Caco-2 (cell line): ENCODE measurements around the gene RPN2. TPM values are rescaled to one million over a fixed set of nuclear protein-coding genes. Genes with fewer than 3 reads are reported as not detected.

Source experiments
- BruUV-seq: library from RNA; stranded (reverse); fragments of 400-500 nt; replicated peaks from 2 replicates; lab custom pipeline; 2021; lab: Mats Ljungman, UMichigan
- CTCF ChIA-PET: fragments of 300-600 bp; sonication (Branson Sonifier 250); formaldehyde crosslinking; loops from one replicate; lab custom pipeline; 2022; ENCODE audit warnings: antibody characterized with exemption; lab: Charles Lee
- POLR2A ChIA-PET: fragments of 300-600 bp; sonication (Branson Sonifier 250); formaldehyde crosslinking; loops from one replicate; lab custom pipeline; 2022; ENCODE audit warnings: antibody characterized with exemption; lab: Charles Lee
- DNase-seq, 2 experiments: peaks; one replicate each; pipeline versions ENCODE4 v3.0.0 to v3.0.0-alpha.2; 2020 to 2022
- H3K27me3 ChIP-seq: replicated peaks from 2 replicates; pipeline ENCODE4 v1.6.0; 2011; ENCODE audit warnings: low read length; ENCODE audit not compliant: control insufficient read depth, insufficient read depth
- H3K36me3 ChIP-seq: 2 replicates; pipeline ENCODE4 v1.5.1; 2011; ENCODE audit warnings: low read length; ENCODE audit not compliant: control insufficient read depth, insufficient read depth
- H3K4me1 ChIP-seq: fragments of 250-450 bp; sonication (Bioruptor Pico); 2 replicates; pipeline ENCODE4 v1.5.1; 2020; ENCODE audit warnings: mild to moderate bottlenecking
- H3K4me3 ChIP-seq: 2 replicates; pipeline ENCODE4 v1.5.1; 2011; ENCODE audit warnings: low read depth, mild to moderate bottlenecking, control low read depth, low read length
- H3K9me3 ChIP-seq: fragments of 250-450 bp; sonication (Bioruptor Pico); 2 replicates; pipeline ENCODE4 v1.5.1; 2020; ENCODE audit warnings: mild to moderate bottlenecking, moderate library complexity
- H3K27ac Mint-ChIP-seq: one replicate; pipeline ENCODE4 v1.8.0; 2022; ENCODE audit warnings: mixed read lengths; ENCODE audit not compliant: unreplicated experiment
- H3K27me3 Mint-ChIP-seq: one replicate; pipeline ENCODE4 v1.8.0; 2022; ENCODE audit warnings: mixed read lengths; ENCODE audit not compliant: insufficient read depth, unreplicated experiment
- H3K36me3 Mint-ChIP-seq: one replicate; pipeline ENCODE4 v1.8.0; 2022; ENCODE audit warnings: mild to moderate bottlenecking, mixed read lengths; ENCODE audit not compliant: insufficient read depth, unreplicated experiment
- H3K4me1 Mint-ChIP-seq: one replicate; pipeline ENCODE4 v1.8.0; 2022; ENCODE audit warnings: low read depth, mixed read lengths; ENCODE audit not compliant: unreplicated experiment
- H3K4me3 Mint-ChIP-seq: one replicate; pipeline ENCODE4 v1.8.0; 2022; ENCODE audit warnings: mild to moderate bottlenecking, moderate library complexity, mixed read lengths; ENCODE audit not compliant: unreplicated experiment
- H3K9me3 Mint-ChIP-seq: one replicate; pipeline ENCODE4 v1.8.0; 2022; ENCODE audit warnings: mixed read lengths; ENCODE audit not compliant: unreplicated experiment
- intact Hi-C: fragments of 100-400 bp; cut with micrococcal nuclease; formaldehyde crosslinking; loops from one replicate; pipeline ENCODE4 v1.10.0; 2022; ENCODE audit not compliant: unreplicated experiment
- total RNA-seq: library from RNA; stranded (reverse); gene quantifications from 2 replicates; pipeline ENCODE4 v1.2.3, GENCODE V29; 2022
- TF ChIP-seq, protein P1 (sequence below), 2 experiments: fragments of 200-600 bp in 1 of 2; IDR thresholded peaks; 1 replicate in 1 of 2; 2 replicates in 1 of 2; pipeline versions ENCODE4 v1.5.1 to v1.8.0; 2011 to 2022; ENCODE audit warnings: antibody characterized with exemption in 1 of 2, control low read depth in 1 of 2, inconsistent platforms in 1 of 2, low read depth in 1 of 2, low read length in 1 of 2, mild to moderate bottlenecking in 1 of 2, moderate library complexity in 1 of 2; ENCODE audit not compliant: insufficient read depth in 1 of 2, severe bottlenecking in 1 of 2, unreplicated experiment in 1 of 2

The RPN2 gene
- total RNA-seq, 1 experiment from 2014 or later = 838 TPM

- POLR2A ChIA-PET = no interaction called here
- BruUV-seq = no TSS peak
These were observed 46.0 kb downstream of the RPN2 start for GRCh38 chr20:37225146-37225545.

DNA sequence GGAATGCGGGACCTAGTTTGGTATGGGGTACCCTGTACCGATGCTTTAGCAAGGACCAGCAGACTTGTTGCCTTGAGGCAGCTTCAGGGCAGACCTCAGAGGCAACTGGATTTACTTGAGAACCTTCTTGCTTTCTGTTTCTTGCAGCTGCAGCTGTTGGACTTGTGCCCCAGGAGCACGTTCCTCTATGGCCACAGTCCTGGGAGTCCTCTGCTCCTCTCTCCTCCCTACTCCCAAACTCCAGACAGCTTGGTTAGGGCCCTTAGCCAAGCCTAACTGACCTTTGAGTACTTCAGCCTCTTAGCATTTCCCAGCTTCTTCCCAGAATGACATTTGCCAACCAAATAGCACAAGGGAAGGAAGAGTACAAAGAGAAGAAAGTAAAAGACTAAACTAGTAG lies 47.8 kb downstream of the RPN2 start:
- H3K36me3 Mint-ChIP-seq = peaks cover 100% of the 10 kb centered on the region
- DNase-seq = peak in 1 of 2 experiments; percentile 37
- no peaks in the 10 kb centered on the region for H3K27me3 Mint-ChIP-seq
- no peak overlapping the region for H3K4me3 ChIP-seq
- no peaks in the 10 kb centered on the region for H3K9me3 Mint-ChIP-seq
- BruUV-seq = no TSS peak
- H3K27me3 ChIP-seq = no peaks in the 10 kb centered on the region
- intact Hi-C loops = no loop called here
- H3K4me3 Mint-ChIP-seq = no peak overlapping the region
- H3K27ac Mint-ChIP-seq = no peak overlapping the region
- H3K4me1 ChIP-seq = no peaks in the 10 kb centered on the region
- TF ChIP-seq, protein P1, sequence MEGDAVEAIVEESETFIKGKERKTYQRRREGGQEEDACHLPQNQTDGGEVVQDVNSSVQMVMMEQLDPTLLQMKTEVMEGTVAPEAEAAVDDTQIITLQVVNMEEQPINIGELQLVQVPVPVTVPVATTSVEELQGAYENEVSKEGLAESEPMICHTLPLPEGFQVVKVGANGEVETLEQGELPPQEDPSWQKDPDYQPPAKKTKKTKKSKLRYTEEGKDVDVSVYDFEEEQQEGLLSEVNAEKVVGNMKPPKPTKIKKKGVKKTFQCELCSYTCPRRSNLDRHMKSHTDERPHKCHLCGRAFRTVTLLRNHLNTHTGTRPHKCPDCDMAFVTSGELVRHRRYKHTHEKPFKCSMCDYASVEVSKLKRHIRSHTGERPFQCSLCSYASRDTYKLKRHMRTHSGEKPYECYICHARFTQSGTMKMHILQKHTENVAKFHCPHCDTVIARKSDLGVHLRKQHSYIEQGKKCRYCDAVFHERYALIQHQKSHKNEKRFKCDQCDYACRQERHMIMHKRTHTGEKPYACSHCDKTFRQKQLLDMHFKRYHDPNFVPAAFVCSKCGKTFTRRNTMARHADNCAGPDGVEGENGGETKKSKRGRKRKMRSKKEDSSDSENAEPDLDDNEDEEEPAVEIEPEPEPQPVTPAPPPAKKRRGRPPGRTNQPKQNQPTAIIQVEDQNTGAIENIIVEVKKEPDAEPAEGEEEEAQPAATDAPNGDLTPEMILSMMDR (IDR thresholded peaks at IDR 0.05; ENCODE audit: insufficient read depth in 1 of 2, low read depth in 1 of 2, low read length in 1 of 2, severe bottlenecking in 1 of 2, unreplicated experiment in 1 of 2) = no peak
- POLR2A ChIA-PET = no interaction called here
- CTCF ChIA-PET = no interaction called here
- H3K36me3 ChIP-seq = peaks cover 15% of the 10 kb centered on the region
- no peaks in the 10 kb centered on the region for H3K9me3 ChIP-seq
- no peaks in the 10 kb centered on the region for H3K4me1 Mint-ChIP-seq

More at GRCh38 chr20:37225146-37225545, 46.0 kb downstream of the RPN2 start:
- Mint-ChIP-seq H3K4me1 (peaks cover 10% of the 10 kb centered on the region), H3K9me3 (no peaks in the 10 kb centered on the region), H3K27ac (no peak overlapping the region), H3K36me3 (peaks cover 100% of the 10 kb centered on the region), H3K27me3 (no peaks in the 10 kb centered on the region), H3K4me3 (no peak overlapping the region)
- Histone ChIP-seq H3K4me3 (no peak overlapping the region), H3K9me3 (no peaks in the 10 kb centered on the region), H3K36me3 (peaks cover 15% of the 10 kb centered on the region), H3K4me1 (no peaks in the 10 kb centered on the region), H3K27me3 (no peaks in the 10 kb centered on the region)
- no peak for DNase-seq
- intact Hi-C loops = no loop called here
- TF ChIP-seq, protein P1 (IDR thresholded peaks at IDR 0.05; ENCODE audit: insufficient read depth in 1 of 2, low read depth in 1 of 2, low read length in 1 of 2, severe bottlenecking in 1 of 2, unreplicated experiment in 1 of 2) = no peak
- CTCF ChIA-PET = no interaction called here

- TF ChIP-seq, protein P1 (IDR thresholded peaks at IDR 0.05; ENCODE audit: insufficient read depth in 1 of 2, low read depth in 1 of 2, low read length in 1 of 2, severe bottlenecking in 1 of 2, unreplicated experiment in 1 of 2) = no peak
- Mint-ChIP-seq H3K36me3 (peaks cover 100% of the 10 kb centered on the region), H3K4me1 (no peaks in the 10 kb centered on the region), H3K9me3 (no peaks in the 10 kb centered on the region), H3K27ac (no peak overlapping the region), H3K27me3 (no peaks in the 10 kb centered on the region), H3K4me3 (no peak overlapping the region)
- no peak overlapping the region for H3K4me3 ChIP-seq
- no TSS peak for BruUV-seq
- intact Hi-C loops = no loop called here
- H3K9me3 ChIP-seq = no peaks in the 10 kb centered on the region
- H3K27me3 ChIP-seq = no peaks in the 10 kb centered on the region
- H3K36me3 ChIP-seq = peaks cover 15% of the 10 kb centered on the region
- H3K4me1 ChIP-seq = no peaks in the 10 kb centered on the region
- CTCF ChIA-PET = interaction anchor here (0.7 kb wide), 1 partner anchor 33 kb away, joined by 3 read pairs; no protein-coding TSS in a partner anchor
- POLR2A ChIA-PET = no interaction called here
- peak in 1 of 2 experiments; percentile 29 for DNase-seq
These were observed 49.0 kb downstream of the RPN2 start for GRCh38 chr20:37228082-37228481.
